GM04503 (cell line): Measurements from ENCODE around the gene LRRC70.
"Not testable (repeated sequence)": the region's sequence is repeated elsewhere in the genome, so short reads cannot be mapped to it uniquely, and the experiment has no call there.

Source experiments
- DNase-seq: peaks from one replicate; pipeline ENCODE4 v3.0.0-alpha.2; 2012; ENCODE audit warnings: low read depth

LRRC70 gene

GRCh38 chr5:62578540-62578939 lies at the start of gene LRRC70:
TSS of gene LRRC70 (plus strand) at chr5:62578819. CDS start at chr5:62579439, 620 bp downstream.
- no peak for DNase-seq

GRCh38 chr5:62533597-62533996 lies 45.0 kb upstream of the LRRC70 start:
- DNase-seq: no peak

- no peak for DNase-seq
Measured at GRCh38 chr5:62534461-62535236, 44.0 kb upstream of the LRRC70 start.

- DNase-seq: no peak
Measured at GRCh38 chr5:62536232-62536631, 42.4 kb upstream of the LRRC70 start.

- no peak for DNase-seq
Measured at GRCh38 chr5:62536783-62537182, 41.8 kb upstream of the LRRC70 start.

GRCh38 chr5:62538017-62538942 lies 40.3 kb upstream of the LRRC70 start:
- peak; percentile 3 for DNase-seq

- DNase-seq: no peak
Measured at GRCh38 chr5:62542720-62543119, 35.9 kb upstream of the LRRC70 start.

- no peak for DNase-seq
Measured at GRCh38 chr5:62547945-62548630, 30.5 kb upstream of the LRRC70 start.

GRCh38 chr5:62550103-62550502 lies 28.5 kb upstream of the LRRC70 start:
- DNase-seq: no peak

GRCh38 chr5:62555930-62556329 lies 22.7 kb upstream of the LRRC70 start:
- DNase-seq: no peak

GRCh38 chr5:62558941-62559340 lies 19.7 kb upstream of the LRRC70 start:
- no peak for DNase-seq

GRCh38 chr5:62560786-62561185 lies 17.8 kb upstream of the LRRC70 start:
- DNase-seq: no peak

GRCh38 chr5:62561896-62562295 lies 16.7 kb upstream of the LRRC70 start:
- DNase-seq: no peak

GRCh38 chr5:62562867-62563266 lies 15.8 kb upstream of the LRRC70 start:
- DNase-seq: no peak

GRCh38 chr5:62564101-62564500 lies 14.5 kb upstream of the LRRC70 start:
- no peak for DNase-seq

- DNase-seq: not testable (repeated sequence)
Measured at GRCh38 chr5:62565740-62566139, 12.9 kb upstream of the LRRC70 start.

GRCh38 chr5:62568143-62568542 lies 10.5 kb upstream of the LRRC70 start:
- DNase-seq: no peak

- no peak for DNase-seq
Measured at GRCh38 chr5:62568800-62569432, 9.7 kb upstream of the LRRC70 start.

GRCh38 chr5:62569470-62569869 lies 9.1 kb upstream of the LRRC70 start:
- no peak for DNase-seq

- DNase-seq: no peak
Measured at GRCh38 chr5:62572918-62573514, 5.6 kb upstream of the LRRC70 start.

GRCh38 chr5:62574599-62574998 lies 4.0 kb upstream of the LRRC70 start:
- no peak for DNase-seq

GRCh38 chr5:62575066-62575465 lies 3.6 kb upstream of the LRRC70 start:
- no peak for DNase-seq
